ENCODE measurements around the gene WFDC8. TPM values are rescaled to one million over a fixed set of nuclear protein-coding genes. Genes with fewer than 3 reads are reported as not detected.

The WFDC8 gene
- total and polyA plus RNA-seq, 8 donors, result not detected

GRCh38 chr20:45612314-45612713 is 33.2 kb upstream of the WFDC8 start:
- H3K4me3 ChIP-seq, result no peak overlapping the region

GRCh38 chr20:45611054-45611453 is 32.0 kb upstream of the WFDC8 start:
- Histone ChIP-seq H3K27me3 (no peaks in the 10 kb centered on the region), H3K9me3 (peaks cover 0 to 11% (median 5%) of the 10 kb centered on the region in 4 donors), H3K4me1 (no peaks in the 10 kb centered on the region), H3K36me3 (no peaks in the 10 kb centered on the region), H3K4me3 (no peak overlapping the region), H3K27ac (no peak overlapping the region)
- no peak for DNase-seq
- WGBS, 5 donors, result 54 to 73% (median 58%) methylated on average over 4 of the region's 4 CpGs
- intact Hi-C loops (cut with DNase I; ENCODE audit: low total_unique reads), result no loop called here
- TF ChIP-seq EP300 (IDR thresholded peaks at IDR 0.05) (no peak), POLR2A (IDR thresholded peaks at IDR 0.05) (no peak), POLR2AphosphoS5 (IDR thresholded peaks at IDR 0.05) (no peak), CTCF (IDR thresholded peaks at IDR 0.05) (no peak)

More at GRCh38 chr20:45612314-45612713, 33.2 kb upstream of the WFDC8 start:
- TF ChIP-seq CTCF (IDR thresholded peaks at IDR 0.05) (no peak), POLR2AphosphoS5 (IDR thresholded peaks at IDR 0.05) (no peak), EP300 (IDR thresholded peaks at IDR 0.05) (no peak), POLR2A (IDR thresholded peaks at IDR 0.05) (no peak)
- no peaks in the 10 kb centered on the region for H3K4me1 ChIP-seq
- intact Hi-C loops (cut with DNase I; ENCODE audit: low total_unique reads), result no loop called here
- DNase-seq, result no peak
- H3K27me3 ChIP-seq, result no peaks in the 10 kb centered on the region
- H3K27ac ChIP-seq, result no peak overlapping the region
- no peaks in the 10 kb centered on the region for H3K36me3 ChIP-seq
- H3K9me3 ChIP-seq, result peaks cover 0 to under 1% (median 0%) of the 10 kb centered on the region in 4 donors

- TF ChIP-seq POLR2A (IDR thresholded peaks at IDR 0.05) (no peak), EP300 (IDR thresholded peaks at IDR 0.05) (no peak), POLR2AphosphoS5 (IDR thresholded peaks at IDR 0.05) (no peak), CTCF (IDR thresholded peaks at IDR 0.05) (no peak)
- no peaks in the 10 kb centered on the region for H3K36me3 ChIP-seq
- no peak for DNase-seq
- intact Hi-C loops (cut with DNase I; ENCODE audit: low total_unique reads), result no loop called here
- H3K4me1 ChIP-seq, result no peaks in the 10 kb centered on the region
- WGBS, 5 donors, result 88 to 100% (median 95%) methylated on average over 1 of the region's 1 CpG
- H3K27ac ChIP-seq, result no peak overlapping the region
- no peaks in the 10 kb centered on the region for H3K27me3 ChIP-seq
- H3K4me3 ChIP-seq, result no peak overlapping the region
- H3K9me3 ChIP-seq, result peaks cover 0 to 23% (median 15%) of the 10 kb centered on the region in 4 donors
These were observed 28.7 kb upstream of the WFDC8 start for GRCh38 chr20:45607810-45608209.

- no peak for DNase-seq
- Histone ChIP-seq H3K36me3 (no peaks in the 10 kb centered on the region), H3K4me1 (no peaks in the 10 kb centered on the region), H3K27me3 (peaks cover 0 to 7% (median 0%) of the 10 kb centered on the region in 3 donors), H3K4me3 (no peak overlapping the region), H3K27ac (no peak overlapping the region), H3K9me3 (peaks cover 0 to 11% (median 5%) of the 10 kb centered on the region in 4 donors)
- 0 to 48% (median 31%) methylated on average over 1 of the region's 1 CpG for WGBS, 5 donors
- intact Hi-C loops (cut with DNase I; ENCODE audit: low total_unique reads), result no loop called here
- TF ChIP-seq CTCF (IDR thresholded peaks at IDR 0.05) (no peak), POLR2A (IDR thresholded peaks at IDR 0.05) (no peak), POLR2AphosphoS5 (IDR thresholded peaks at IDR 0.05) (no peak), EP300 (IDR thresholded peaks at IDR 0.05) (no peak)
These were observed 16.2 kb upstream of the WFDC8 start for GRCh38 chr20:45595235-45595634.
